ENCODE measurements around the gene ENTPD7.

DNA sequence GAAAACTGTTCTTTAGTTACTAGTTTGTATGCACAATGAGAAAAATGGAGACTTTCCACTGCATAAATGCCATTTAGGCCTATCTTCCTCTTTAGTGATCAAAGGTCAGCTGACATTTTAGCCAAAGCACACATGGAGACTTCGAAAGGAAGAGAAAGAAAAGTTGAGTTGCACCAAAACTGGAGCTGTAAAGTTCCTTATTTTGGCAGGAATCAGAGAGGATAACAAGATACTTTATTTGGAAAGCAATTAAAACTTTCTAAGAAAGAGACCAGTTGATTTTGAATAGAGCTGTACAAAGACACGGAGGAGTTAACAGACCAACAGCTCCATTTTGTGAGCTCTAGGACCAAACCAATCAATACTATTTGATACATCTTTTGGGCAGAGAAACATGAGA is 14.2 kb downstream of the ENTPD7 start:
- TF ChIP-seq, protein P1, sequence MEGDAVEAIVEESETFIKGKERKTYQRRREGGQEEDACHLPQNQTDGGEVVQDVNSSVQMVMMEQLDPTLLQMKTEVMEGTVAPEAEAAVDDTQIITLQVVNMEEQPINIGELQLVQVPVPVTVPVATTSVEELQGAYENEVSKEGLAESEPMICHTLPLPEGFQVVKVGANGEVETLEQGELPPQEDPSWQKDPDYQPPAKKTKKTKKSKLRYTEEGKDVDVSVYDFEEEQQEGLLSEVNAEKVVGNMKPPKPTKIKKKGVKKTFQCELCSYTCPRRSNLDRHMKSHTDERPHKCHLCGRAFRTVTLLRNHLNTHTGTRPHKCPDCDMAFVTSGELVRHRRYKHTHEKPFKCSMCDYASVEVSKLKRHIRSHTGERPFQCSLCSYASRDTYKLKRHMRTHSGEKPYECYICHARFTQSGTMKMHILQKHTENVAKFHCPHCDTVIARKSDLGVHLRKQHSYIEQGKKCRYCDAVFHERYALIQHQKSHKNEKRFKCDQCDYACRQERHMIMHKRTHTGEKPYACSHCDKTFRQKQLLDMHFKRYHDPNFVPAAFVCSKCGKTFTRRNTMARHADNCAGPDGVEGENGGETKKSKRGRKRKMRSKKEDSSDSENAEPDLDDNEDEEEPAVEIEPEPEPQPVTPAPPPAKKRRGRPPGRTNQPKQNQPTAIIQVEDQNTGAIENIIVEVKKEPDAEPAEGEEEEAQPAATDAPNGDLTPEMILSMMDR (IDR thresholded peaks at IDR 0.05; ENCODE audit: borderline replicate concordance, extremely low read depth, low read length, poor library complexity, severe bottlenecking) = no peak
- TF ChIP-seq EZH2 (IDR thresholded peaks at IDR 0.05; ENCODE audit: borderline replicate concordance, low read depth, low read length, severe bottlenecking) = no peak
